HG03066 (cell line): ENCODE results near the gene GDF15.
"Not testable (repeated sequence)": the region's sequence is repeated elsewhere in the genome, so short reads cannot be mapped to it uniquely, and the experiment has no call there.

Experiments
- ATAC-seq: cut with Tn5 transposase; IDR thresholded peaks from one replicate; pipeline ENCODE4 v1.9.1; 2021; ENCODE audit warnings: low read depth; ENCODE audit not compliant: unreplicated experiment

Gene GDF15

DNA sequence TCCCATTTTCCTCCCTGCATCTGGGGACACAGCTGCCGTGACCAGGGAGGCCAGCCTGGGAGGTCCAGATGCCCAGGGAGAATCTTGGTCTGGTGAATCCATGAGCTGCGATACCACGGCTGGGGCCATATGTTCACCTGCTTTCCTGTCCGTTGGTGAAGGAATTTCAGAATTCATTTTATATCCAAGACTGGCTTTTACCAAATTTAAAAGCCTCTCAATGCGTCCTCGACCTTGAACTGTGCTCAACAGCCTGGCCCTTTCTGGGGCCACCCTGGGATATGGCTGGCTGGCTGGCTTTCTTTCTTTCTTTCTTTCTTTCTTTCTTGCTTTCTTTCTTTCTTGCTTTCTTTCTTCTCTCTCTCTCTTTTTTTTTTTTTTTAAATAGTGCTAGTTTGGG is 22.2 kb upstream of the GDF15 start:
- no peak for ATAC-seq

DNA sequence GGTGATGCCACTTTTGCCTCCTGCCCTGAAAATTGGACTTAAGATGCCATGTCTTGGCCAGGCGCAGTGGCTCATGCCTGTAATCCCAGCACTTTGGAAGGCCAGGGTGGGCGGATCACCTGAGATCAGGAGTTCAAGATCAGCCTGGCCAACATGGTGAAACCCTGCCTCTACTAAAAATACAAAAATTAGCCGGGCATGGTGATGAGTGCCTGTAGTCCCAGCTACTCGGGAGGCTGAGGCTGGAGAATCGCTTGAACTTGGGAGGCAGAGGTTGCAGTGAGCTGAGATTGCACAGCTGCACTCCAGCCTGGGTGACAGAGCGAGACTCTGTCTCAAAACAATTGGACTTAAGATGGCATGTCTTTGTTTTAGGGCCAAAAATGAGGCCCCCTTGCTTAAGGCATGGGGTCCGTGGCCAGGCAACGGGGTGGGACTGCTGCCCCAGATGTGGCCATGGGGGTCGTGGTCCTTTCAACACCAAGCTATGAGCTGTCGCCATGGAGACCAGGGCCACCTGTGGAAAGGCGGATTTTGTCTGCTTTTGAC is 21.6 kb upstream of the GDF15 start:
- ATAC-seq, result not testable (repeated sequence)

DNA sequence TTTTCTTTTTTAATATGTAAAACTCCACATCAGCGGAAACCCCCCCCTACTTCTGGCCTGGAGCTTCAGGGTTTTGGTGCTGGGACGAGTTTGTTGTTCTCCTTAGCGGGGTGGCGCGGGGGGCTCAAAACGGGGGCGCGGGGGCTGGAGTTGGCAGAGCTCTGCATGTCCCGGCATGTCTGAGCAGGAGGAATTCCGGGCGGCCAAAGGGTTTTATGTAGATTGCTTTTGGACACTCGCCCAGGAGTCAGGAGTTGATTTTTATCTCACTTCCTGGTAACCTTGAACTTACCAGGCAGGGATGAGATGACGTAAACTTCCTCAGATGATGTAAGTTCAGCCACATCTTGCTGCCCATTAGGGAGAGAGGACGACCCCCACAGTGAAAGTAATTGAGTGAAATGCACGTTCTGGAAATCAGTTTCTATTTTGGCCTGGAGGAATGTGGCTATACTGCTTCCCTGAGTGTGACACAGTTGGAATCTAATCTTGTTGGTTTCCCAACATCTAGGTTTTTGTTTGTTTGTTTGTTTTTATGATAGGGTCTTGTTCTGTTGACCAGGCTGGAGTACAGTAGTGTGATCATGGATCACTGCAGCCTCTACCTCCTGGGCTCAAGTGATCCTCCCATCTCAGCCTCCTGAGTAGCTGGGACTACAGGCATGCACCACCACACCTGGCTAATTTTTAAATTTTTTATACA is 21.0 kb upstream of the GDF15 start:
- no peak for ATAC-seq

DNA sequence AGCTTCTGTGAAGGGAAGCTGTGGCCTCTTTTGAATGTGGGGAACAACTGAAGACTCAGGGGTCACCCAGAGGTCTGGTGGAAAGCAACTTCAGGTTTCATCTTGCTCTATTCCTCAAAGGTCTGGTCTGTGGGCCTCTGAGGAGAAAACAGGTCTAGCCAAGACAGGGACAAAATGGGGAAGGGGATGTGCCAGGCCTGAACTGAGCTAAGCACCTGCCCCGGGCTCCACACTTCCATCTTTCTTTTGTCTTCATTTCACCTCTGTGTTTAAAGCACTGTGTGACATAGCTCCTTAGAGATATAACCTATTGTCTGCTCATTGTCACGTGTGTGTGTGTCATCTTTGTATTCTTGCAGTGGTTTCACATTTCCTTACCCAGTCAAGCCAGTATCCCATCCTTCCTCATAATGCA is 19.9 kb upstream of the GDF15 start:
- no peak for ATAC-seq

DNA sequence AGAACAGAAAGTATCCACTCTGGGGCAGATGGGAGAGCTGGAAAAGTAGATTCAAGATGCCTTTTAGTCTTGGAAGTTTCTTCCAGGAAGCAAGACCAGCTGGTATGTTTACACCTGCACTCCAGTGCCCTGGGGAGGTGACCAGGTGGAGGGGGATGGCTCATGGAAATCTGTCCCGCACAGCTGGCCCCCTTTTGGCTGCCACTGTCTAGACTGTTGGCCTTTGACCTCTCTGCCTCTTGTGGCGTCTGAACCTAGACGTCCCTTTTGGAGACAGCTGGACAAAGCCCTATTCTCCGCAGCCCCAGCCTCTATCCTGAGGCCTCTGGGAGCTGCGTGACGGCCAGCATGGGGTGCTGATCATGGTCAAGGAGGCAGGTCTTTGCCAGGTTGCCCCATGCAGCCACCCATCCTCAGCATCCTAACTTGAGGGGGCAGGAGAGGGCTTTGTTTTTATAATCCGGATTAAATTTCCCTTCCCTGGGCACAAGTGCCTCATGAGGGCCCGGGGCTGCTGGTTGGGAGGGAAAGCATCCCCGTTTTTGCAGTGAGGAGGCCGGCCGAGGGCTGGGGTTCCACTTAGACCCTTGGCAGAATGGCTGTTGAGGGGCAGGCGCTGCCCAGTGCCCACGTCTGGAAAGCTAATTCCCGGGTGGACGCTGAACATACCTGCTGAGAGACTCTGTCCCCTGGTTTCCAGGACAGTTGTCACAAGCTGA is 17.3 kb upstream of the GDF15 start:
- ATAC-seq, result no peak

DNA sequence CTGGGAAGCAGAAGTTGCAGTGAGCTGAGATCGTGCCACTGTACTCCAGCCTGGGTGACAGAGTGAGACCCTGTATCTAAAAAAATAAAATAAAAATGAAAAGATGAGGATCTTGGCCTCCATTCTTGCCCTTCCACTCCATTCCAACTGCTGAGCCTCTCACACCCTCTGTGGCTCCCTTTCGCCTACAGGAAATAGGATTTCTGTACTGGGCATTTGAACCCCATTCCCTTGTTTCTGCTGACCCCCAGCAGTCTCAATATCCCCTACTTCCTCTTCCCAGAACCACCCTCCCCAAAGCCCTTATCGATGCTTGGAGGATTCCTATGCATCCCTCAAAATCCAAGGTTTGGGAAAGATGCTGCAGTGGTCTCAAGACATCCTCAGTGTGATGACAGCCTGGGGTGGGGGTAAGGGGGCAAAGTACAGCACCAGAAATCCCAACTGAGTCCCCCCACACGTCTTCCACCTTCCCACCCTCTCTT is 12.5 kb upstream of the GDF15 start:
- no peak for ATAC-seq

DNA sequence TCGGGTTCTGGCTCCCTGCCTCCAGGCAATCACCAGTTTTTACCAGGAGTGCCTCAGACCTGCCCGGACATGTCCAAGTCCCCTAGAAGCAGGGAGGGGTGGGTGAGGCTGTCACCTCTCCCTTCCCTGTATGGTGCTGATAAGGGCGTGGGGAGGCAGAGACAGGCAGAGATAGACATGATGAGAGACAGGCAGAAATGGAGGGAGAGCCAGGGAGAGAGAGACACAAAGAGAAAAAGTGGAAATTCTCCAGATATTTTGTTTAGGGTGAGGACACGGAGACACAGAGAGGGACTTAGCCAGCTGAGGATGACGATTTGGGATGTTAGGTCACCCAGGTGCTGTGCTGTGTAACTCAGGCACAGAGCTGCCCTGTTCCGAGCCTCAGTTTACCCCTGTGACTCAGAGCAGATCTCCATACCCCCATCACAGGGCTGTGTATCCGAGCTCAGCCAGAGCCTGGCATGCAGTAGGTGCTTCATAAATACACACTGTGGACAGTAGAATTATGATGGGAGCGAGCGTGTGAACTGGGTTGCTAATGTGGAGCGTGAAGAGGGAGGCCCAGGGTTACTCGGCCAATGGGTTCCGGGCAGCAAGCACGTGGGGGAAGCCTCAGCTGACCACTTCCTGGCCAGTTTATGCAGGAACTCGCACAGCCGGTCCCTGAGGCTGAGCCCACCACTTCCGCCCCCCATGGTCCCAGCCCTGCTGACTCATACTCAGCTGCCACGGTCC is 11.9 kb upstream of the GDF15 start:
- ATAC-seq, result peak; percentile 78

DNA sequence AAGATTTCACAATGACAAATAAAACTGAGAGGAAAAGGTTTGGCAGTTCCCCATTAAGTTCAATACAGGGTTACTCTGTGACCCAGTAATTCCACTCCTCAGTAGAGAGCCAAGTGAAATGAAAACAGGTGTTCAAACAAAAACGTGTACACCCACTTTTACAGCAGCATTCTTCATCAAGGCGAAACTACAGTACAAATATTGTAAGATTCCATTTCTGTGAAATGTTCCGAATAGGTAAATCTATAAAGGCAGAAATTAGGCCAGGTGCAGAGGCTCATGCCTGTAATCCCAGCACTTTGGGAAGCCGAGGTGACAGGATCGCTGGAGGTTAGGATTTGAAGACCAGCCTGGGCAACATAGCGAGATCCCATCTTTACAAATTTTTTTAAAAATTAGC is 8.9 kb upstream of the GDF15 start:
- no peak for ATAC-seq

DNA sequence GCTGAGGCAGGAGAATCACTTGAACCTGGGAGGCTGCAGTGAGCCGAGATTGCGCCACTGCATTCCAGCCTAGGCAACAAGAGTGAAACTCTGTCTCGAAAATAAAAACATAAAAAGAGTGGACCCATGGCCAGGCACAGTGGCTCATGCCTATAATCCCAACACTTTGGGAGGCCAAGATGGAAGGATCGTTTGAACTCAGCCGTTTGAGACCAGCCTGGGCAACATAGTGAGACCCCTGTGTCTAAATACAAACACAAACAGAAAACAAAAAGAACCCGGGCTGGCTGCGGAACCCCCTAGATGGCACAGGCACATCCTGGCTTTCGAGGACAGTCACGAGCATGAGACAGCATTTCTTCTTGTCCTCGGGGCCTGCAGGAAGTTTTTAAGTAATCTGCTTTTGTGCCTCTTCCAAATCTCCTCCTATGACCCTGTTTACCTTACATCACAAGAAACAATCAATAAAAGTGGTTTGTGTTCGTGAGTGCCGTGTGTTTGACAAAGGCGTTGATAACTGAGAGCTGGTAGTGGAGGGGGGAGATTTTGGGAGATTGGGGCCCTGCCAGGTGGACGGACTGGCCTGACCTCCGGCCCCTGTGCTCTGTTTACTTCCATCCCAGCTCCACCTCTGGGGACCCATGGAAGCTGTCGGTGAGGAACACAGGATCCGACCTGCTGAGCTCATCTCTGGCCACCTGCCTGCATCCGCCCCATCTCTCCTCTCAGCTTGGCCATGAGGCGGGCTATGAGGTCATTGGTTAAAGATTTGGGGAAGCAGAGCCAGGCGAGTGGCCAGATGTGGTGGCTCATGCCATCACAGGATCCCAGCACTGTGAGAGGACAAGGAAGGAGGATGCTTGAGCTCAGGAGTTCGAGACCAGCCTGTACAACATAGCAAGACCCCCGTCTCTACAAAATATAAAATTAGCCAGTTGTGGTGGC is 5.9 kb upstream of the GDF15 start:
- ATAC-seq, result no peak

DNA sequence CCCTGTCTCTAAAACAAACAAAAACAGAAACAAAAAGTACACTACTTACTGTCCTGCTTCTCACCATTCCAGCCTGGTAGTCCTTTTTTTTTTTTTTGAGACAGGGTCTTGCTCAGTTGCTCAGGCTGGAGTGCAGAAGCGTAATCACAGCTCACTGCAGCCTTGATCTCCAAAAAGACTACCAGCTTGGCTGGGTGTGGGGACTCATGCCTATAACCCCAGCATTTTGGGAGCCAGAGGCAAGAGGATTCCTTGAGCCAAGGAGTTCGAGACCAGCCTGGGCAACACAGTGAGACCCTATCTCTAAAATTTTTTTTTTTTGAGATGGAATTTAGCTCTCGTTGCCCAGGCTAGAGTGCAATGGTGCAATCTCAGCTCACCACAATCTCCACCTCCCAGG is 5.1 kb upstream of the GDF15 start:
- ATAC-seq, result no peak

DNA sequence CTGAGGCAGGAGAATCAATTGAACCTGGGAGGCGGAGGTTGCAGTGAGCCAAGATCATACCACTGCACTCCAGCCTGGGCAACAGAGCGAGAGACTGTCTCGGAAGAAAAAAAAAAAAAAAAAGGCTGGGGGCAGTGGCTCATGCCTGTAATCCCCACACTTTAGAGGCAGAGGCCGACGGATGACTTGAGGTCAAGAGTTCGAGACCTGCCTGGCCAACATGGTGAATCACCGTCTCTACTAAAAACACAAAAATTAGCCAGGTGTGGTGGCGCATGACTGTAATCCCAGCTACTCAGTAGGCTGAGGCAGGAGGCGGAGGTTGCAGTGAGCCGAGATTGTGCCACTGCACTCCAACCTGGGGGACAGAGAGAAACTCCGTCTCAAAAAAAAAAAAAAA is 2.3 kb upstream of the GDF15 start:
- ATAC-seq, result not testable (repeated sequence)

DNA sequence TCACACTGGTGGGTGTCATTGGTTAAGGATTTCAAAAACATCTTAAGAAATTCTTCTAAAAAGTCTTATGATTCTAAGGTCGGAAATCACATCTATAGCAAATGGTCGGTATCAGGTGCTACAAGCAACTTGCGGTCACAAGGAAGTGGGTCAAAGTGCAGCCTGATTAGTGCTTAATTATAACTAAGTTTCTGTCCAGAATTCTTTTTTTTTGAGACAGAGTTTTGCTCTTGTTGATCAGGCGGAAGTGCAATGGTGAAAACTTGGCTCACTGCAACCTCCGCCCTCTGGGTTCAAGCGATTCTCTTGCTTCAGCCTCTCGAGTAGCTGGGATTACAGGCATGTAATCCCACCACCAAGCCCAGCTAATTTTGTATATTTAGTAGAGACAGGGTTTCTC is 1.2 kb upstream of the GDF15 start:
- no peak for ATAC-seq

DNA sequence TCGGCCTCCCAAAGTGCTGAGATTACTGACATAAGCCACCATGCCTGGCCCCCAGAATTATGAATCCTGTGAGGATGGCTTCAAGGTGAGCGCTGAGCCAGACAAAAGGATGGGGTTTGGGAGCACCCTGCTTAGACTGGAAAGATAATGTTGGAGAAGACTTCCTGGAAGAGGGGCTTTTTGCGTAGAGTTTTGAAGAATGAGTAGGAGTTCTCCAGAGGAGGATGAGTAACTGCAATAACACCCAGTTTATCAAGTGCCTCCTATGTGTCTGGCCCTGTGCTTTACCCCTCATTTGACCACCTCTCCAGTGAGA is 641 bp upstream of the GDF15 start:
- ATAC-seq, result no peak

DNA sequence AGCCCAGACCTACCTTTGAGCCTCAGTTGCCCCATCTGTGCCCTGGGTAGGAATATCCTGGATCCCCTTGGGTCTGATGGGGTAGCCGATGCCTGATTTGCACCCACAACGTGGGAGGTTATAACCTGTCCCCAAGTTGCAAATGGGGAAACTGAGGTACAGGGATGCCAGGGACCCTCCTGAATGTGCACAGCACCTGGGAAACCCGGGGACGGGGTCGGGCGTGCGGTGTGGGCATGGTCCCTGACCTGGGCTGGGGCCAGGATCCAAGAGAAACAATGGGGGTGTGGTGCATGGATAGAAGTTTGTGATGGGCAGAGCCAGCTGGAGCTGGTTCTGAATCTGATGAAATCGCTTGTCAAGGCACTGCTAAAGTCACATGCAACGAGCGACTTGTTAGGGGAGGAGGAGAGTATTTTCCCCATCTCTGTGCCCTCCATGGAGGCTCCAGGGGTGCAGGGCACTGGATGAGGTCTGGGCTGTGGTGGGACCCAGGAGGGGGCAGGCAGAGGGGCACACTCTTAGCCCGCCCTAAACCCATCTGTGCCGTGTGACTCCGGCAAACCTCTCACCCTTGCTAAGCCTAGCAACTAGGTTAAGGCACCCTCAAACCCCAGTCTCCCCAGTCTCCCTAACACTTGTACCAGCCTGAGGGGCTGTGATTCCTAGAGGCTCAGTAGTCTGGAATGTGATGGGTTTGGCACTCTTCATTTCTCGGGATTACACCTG is 749 bp downstream of the GDF15 start:
- no peak for ATAC-seq

DNA sequence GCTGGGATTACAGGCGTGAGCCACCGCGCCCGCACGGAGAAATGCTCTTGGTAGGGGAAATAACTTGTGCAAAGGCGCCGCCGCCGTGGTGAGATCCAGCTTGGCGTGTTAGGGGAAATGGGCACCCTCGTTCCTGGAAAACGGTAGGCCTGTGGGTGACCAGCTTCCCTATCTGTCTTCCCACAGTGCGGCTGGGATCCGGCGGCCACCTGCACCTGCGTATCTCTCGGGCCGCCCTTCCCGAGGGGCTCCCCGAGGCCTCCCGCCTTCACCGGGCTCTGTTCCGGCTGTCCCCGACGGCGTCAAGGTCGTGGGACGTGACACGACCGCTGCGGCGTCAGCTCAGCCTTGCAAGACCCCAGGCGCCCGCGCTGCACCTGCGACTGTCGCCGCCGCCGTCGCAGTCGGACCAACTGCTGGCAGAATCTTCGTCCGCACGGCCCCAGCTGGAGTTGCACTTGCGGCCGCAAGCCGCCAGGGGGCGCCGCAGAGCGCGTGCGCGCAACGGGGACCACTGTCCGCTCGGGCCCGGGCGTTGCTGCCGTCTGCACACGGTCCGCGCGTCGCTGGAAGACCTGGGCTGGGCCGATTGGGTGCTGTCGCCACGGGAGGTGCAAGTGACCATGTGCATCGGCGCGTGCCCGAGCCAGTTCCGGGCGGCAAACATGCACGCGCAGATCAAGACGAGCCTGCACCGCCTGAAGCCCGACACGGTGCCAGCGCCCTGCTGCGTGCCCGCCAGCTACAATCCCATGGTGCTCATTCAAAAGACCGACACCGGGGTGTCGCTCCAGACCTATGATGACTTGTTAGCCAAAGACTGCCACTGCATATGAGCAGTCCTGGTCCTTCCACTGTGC is 2.4 kb downstream of the GDF15 start:
- peak; percentile 72 for ATAC-seq

DNA sequence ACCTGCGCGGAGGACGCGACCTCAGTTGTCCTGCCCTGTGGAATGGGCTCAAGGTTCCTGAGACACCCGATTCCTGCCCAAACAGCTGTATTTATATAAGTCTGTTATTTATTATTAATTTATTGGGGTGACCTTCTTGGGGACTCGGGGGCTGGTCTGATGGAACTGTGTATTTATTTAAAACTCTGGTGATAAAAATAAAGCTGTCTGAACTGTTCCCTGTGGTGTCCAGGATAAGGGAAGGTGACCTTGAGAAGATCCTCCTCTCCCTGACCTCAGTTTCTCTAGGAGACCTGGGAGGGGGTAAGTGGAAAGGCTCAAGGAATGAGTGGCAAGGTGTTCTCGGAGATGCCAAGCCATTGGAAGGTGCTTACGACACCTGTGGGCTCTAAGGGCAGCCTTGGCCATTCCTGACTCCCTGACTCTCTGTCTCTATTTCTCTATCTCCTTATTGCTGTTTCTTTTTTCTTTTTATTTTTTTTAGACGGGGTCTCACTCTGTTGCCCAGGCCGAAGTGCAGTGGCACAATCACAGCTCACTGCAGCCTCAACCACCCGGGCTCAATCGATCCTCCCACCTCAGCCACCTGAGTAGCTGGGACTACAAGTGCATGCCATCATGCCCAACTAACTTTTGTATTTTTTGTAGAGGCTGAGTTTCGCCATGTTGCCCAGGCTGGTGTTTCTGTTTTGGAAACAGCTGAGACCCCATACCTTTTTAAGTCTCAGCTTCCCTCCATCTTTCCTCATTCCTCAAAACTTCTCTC is 3.2 kb downstream of the GDF15 start:
- ATAC-seq, result no peak

DNA sequence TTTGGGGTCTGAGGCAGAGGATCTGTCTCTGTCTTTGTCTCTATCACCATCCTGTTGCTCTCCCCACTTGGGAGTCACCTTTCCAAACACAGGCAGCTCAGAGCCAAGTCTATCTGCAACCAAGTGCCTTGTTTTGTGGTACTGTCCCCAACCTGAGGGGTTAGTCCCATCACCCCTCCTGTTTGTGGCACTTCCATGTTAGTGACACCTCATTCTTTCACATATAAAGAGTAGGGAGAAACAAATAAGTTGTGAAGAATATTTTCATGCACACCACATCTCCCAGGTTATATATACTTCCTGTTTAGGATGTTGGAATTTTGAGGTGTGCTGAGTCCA is 3.7 kb downstream of the GDF15 start:
- no peak for ATAC-seq
